Measurements from ENCODE around the gene GRM1.

GRCh38 chr6:146352163-146352562 is 323.3 kb downstream of the GRM1 start:
- TF ChIP-seq, protein P1, sequence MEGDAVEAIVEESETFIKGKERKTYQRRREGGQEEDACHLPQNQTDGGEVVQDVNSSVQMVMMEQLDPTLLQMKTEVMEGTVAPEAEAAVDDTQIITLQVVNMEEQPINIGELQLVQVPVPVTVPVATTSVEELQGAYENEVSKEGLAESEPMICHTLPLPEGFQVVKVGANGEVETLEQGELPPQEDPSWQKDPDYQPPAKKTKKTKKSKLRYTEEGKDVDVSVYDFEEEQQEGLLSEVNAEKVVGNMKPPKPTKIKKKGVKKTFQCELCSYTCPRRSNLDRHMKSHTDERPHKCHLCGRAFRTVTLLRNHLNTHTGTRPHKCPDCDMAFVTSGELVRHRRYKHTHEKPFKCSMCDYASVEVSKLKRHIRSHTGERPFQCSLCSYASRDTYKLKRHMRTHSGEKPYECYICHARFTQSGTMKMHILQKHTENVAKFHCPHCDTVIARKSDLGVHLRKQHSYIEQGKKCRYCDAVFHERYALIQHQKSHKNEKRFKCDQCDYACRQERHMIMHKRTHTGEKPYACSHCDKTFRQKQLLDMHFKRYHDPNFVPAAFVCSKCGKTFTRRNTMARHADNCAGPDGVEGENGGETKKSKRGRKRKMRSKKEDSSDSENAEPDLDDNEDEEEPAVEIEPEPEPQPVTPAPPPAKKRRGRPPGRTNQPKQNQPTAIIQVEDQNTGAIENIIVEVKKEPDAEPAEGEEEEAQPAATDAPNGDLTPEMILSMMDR (IDR thresholded peaks at IDR 0.05): no peak
- TF ChIP-seq POLR2A (IDR thresholded peaks at IDR 0.05): no peak
